HUES64 (cell line): ENCODE data around the gene HEPHL1.
"Not testable (repeated sequence)": the region's sequence is repeated elsewhere in the genome, so short reads cannot be mapped to it uniquely, and the experiment has no call there.

Experiments
- H3K27ac ChIP-seq: 2 replicates; pipeline ENCODE4 v1.7.0; 2013; ENCODE audit warnings: low read depth, low read length, inconsistent platforms
- H3K27me3 ChIP-seq: 2 replicates; pipeline ENCODE4 v1.6.1; 2013; ENCODE audit warnings: mild to moderate bottlenecking, low read length; ENCODE audit not compliant: insufficient read depth
- H3K36me3 ChIP-seq: 2 replicates; pipeline ENCODE4 v1.6.1; 2013; ENCODE audit warnings: mild to moderate bottlenecking, low read length; ENCODE audit not compliant: insufficient read depth
- H3K4me1 ChIP-seq: 2 replicates; pipeline ENCODE4 v1.6.1; 2013; ENCODE audit warnings: mild to moderate bottlenecking, low read length, moderate library complexity; ENCODE audit not compliant: insufficient read depth
- H3K4me3 ChIP-seq: 2 replicates; pipeline ENCODE4 v1.5.1; 2013; ENCODE audit warnings: mild to moderate bottlenecking, low read length, moderate library complexity
- H3K9ac ChIP-seq: 2 replicates; pipeline ENCODE4 v1.6.1; 2013; ENCODE audit warnings: mild to moderate bottlenecking, low read depth, low read length
- H3K9me3 ChIP-seq: 2 replicates; pipeline ENCODE4 v1.6.1; 2013; ENCODE audit warnings: low read depth, low read length; ENCODE audit not compliant: insufficient read depth
- WGBS: fragments of 150-250, 120-280 bp; methylation state at CpG from one replicate; pipeline ENCODE4 v1.1.7; 2013; ENCODE audit warnings: missing lambda C conversion rate; 5-methylcytosine and 5-hydroxymethylcytosine counted together

HEPHL1 gene

DNA sequence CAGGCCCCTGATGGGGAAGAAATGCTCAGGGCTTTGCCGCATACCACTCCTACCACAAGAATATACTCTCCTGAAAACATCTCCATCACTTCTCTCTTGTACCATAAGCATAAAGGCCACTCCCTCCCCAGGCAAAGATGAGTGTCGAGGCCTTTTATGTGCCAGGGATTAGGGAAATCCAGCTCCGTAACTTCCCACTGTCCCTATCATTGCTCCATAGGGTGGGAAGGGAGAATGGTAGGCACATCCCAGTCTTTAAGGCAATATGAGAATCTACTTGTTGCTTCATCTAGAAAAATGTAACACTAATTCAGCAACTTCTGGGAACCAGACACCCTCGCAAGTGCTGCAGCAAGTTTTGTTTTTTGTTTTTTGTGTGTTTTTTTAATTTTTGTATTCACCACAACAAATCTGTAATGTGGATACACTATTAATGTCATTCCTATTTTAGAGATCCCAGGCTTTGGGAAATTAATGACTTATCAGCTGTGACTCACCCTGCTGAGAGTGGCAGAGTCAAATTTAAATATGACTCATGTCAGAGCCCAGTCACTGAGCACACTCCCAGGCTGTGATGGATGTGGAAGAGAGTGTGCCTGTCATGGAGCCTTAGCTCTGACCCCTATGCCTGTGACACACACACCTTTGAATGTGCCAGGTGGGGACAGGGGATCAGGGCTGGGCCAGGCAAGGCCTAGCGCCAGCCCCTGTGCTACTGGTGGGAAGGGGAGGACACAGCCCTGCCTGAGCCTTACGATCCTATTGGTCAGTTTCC, 130.9 kb downstream of the HEPHL1 start:
- Histone ChIP-seq H3K4me1 (peaks cover 51% of the 10 kb centered on the region), H3K4me3 (no peak overlapping the region), H3K9me3 (0 out of 2 replicates have a peak, but pooled peaks cover 2% of the 10 kb centered on the region), H3K36me3 (peaks cover 19% of the 10 kb centered on the region), H3K27me3 (no peaks in the 10 kb centered on the region), H3K27ac (no peak overlapping the region), H3K9ac (no peak overlapping the region)
- 81% methylated on average over 5 of the region's 6 CpGs for WGBS

DNA sequence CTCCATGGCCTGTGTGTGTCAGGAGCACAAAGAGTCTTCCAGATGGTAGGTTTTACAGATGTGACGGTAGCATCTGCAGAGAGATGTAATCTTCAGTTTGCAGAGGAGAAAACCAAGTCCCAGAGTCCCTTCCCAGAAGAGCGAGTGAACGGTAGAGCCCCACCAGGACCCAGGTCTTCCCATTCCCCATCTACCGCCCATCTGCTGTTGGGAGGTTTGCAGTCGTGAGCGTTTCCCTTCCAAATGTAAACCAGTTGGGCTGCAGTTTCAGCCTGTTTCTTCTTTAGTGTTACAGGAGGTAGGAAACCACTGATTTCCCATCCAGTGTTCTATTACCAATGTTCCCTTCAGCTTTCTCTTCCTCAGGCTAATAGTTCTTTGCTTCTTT, 131.5 kb downstream of the HEPHL1 start:
- H3K9ac ChIP-seq, result no peak overlapping the region
- H3K27ac ChIP-seq, result no peak overlapping the region
- no peak overlapping the region for H3K4me3 ChIP-seq
- H3K36me3 ChIP-seq, result peaks cover 19% of the 10 kb centered on the region
- H3K27me3 ChIP-seq, result no peaks in the 10 kb centered on the region
- 89% methylated on average over 6 of the region's 6 CpGs for WGBS
- 0 out of 2 replicates have a peak, but pooled peaks cover 2% of the 10 kb centered on the region for H3K9me3 ChIP-seq
- peaks cover 49% of the 10 kb centered on the region for H3K4me1 ChIP-seq

DNA sequence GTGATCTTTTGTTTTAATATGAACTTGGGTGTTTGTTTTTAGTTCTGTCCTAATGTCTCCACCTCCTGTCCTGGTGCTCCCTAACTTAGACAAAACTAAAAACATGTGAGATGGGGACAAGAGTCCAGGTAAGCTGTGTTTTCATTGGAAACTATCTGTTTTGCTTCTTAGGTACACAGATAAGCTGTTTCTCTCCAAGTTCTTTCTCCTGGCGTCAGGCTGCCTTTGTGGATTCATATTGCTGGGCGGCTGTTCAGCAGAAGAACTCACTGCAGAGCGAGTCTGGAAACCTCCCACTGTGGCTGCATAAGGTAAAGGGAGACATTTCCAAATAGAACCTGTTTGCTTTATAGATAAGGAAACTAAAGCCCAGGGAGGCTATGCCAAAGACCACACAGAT, 132.2 kb downstream of the HEPHL1 start:
- H3K27me3 ChIP-seq, result no peaks in the 10 kb centered on the region
- 84% methylated on average over 3 of the region's 3 CpGs for WGBS
- H3K27ac ChIP-seq, result no peak overlapping the region
- H3K9me3 ChIP-seq, result 0 out of 2 replicates have a peak, but pooled peaks cover 2% of the 10 kb centered on the region
- H3K36me3 ChIP-seq, result peaks cover 19% of the 10 kb centered on the region
- peaks cover 47% of the 10 kb centered on the region for H3K4me1 ChIP-seq
- no peak overlapping the region for H3K9ac ChIP-seq
- no peak overlapping the region for H3K4me3 ChIP-seq

DNA sequence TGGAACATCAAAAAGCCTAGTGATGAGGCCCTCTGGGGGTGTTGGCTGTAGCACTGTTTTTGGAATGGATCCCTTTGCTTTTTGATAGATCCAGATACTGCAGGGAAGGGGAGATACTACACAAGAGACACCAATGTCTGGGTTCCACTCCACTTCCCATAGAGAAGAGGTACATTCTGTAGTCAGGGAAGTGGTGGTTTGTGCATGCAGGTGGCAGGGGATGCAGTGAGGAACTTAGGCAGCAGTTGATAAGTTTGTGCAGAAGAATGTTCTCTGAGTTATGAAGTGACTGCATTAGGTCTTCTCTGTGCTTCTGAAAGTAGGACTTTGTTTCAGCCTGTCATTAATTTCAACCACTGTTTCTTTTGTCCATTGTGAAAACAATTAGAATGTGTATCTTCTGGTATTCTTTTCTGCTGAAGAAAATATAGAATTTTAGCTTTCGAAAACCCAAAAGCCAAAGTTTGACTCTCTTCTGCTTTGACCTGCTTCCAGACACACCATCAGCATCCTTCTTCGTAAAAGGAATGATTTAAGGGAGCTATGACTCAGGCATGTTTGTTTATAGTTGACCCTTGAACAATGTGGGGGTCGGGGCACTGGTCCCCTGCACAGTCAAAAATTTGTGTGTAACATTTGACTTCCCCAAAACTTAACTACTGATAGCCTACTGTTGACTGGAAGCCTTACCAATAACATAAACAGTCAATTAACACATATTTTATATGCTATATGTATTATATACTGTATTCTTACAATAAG, 133.1 kb downstream of the HEPHL1 start:
- 100% methylated on average over 3 of the region's 3 CpGs for WGBS
- Histone ChIP-seq H3K27me3 (no peaks in the 10 kb centered on the region), H3K4me3 (no peak overlapping the region), H3K4me1 (peaks cover 39% of the 10 kb centered on the region), H3K9ac (no peak overlapping the region), H3K27ac (no peak overlapping the region), H3K9me3 (0 out of 2 replicates have a peak, but pooled peaks cover 2% of the 10 kb centered on the region), H3K36me3 (peaks cover 19% of the 10 kb centered on the region)

DNA sequence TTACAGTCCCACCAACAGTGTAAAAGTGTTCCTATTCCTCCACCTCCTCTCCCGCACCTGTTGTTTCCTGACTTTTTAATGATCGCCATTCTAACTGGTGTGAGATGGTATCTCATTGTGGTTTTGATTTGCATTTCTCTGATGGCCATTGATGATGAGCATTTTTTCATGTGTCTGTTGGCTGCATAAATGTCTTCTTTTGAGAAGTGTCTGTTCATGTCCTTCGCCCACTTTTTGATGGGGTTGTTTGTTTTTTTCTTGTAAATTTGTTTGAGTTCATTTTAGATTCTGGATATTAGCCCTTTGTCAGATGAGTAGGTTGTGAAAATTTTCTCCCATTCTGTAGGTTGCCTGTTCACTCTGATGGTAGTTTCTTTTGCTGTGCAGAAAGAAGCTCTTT, 136.2 kb downstream of the HEPHL1 start:
- H3K27me3 ChIP-seq, H3K4me1 ChIP-seq, H3K9me3 ChIP-seq, H3K27ac ChIP-seq, H3K4me3 ChIP-seq, H3K9ac ChIP-seq: not testable (repeated sequence)
- H3K36me3 ChIP-seq, result peaks cover 20% of the 10 kb centered on the region
- 100% methylated on average over 1 of the region's 3 CpGs for WGBS
